ENCODE measurements around the gene OGG1.

Gene OGG1

GRCh38 chr3:9736831-9737230 is 12.9 kb upstream of the OGG1 start:
- H3K36me3 ChIP-seq (ENCODE audit: control insufficient read depth in 2 of 2, insufficient read depth in 1 of 2, low read length in 2 of 2), result peaks cover 39 to 91% of the 10 kb centered on the region in 2 experiments

GRCh38 chr3:9739181-9739580 is 10.6 kb upstream of the OGG1 start:
- TF ChIP-seq ZNF544 (tag by site-specific recombination; IDR thresholded peaks at IDR 0.05), result no peak
- no peak for TF ChIP-seq GLIS1 (tag by site-specific recombination; IDR thresholded peaks at IDR 0.05)
- no peak for TF ChIP-seq ZNF146 (tag by site-specific recombination; IDR thresholded peaks at IDR 0.05)
- no peak for TF ChIP-seq ZNF311 (tag by site-specific recombination; IDR thresholded peaks at IDR 0.05; ENCODE audit: borderline replicate concordance)
- peaks cover 45 to 100% of the 10 kb centered on the region in 2 experiments for H3K36me3 ChIP-seq (ENCODE audit: control insufficient read depth in 2 of 2, insufficient read depth in 1 of 2, low read length in 2 of 2)
- H3K4me3 ChIP-seq (ENCODE audit: low read depth, low read length), result no peak overlapping the region
- ChIA-PET POLR2A (interaction anchor here (1.2 to 3.8 kb wide), 2 partner anchors 8 to 10 kb away, joined by 3 to 12 read pairs; partner anchors contain the start of genes BRPF1 and OGG1), CTCF (no interaction called here)
- H3K4me1 ChIP-seq (ENCODE audit: control insufficient read depth, insufficient read depth, low read length), result no peaks in the 10 kb centered on the region
- no peaks in the 10 kb centered on the region for H3K9me3 ChIP-seq (ENCODE audit: control insufficient read depth, insufficient read depth, low read depth, low read length)
- H3K27ac ChIP-seq (ENCODE audit: extremely low read depth, low read depth, low read length), result no peak overlapping the region

More at GRCh38 chr3:9736831-9737230, 12.9 kb upstream of the OGG1 start:
- Histone ChIP-seq H3K4me3 (ENCODE audit: low read depth, low read length) (no peak overlapping the region), H3K27ac (ENCODE audit: extremely low read depth, low read depth, low read length) (no peak overlapping the region), H3K4me1 (ENCODE audit: control insufficient read depth, insufficient read depth, low read length) (peaks cover 7% of the 10 kb centered on the region; the same call in 1 of the 2 replicates), H3K9me3 (ENCODE audit: control insufficient read depth, insufficient read depth, low read depth, low read length) (no peaks in the 10 kb centered on the region)
- POLR2A ChIA-PET, result interaction anchor here (3.8 kb wide), 1 partner anchor 13 kb away, joined by 12 read pairs; the partner anchor contains the start of gene OGG1
- CTCF ChIA-PET, result interaction anchor here (0.7 kb wide), 1 partner anchor 234 kb away, joined by 3 read pairs; no protein-coding TSS in a partner anchor
- no peak for TF ChIP-seq ZNF23 (tag by site-specific recombination; IDR thresholded peaks at IDR 0.05; ENCODE audit: borderline replicate concordance)
- peak; percentile 58; the same call in 1 of the 2 replicates for TF ChIP-seq ZNF18 (tag by site-specific recombination; IDR thresholded peaks at IDR 0.05)

GRCh38 chr3:9742560-9742959 is 7.2 kb upstream of the OGG1 start:
- Histone ChIP-seq H3K9me3 (ENCODE audit: control insufficient read depth, insufficient read depth, low read depth, low read length) (no peaks in the 10 kb centered on the region), H3K27ac (ENCODE audit: extremely low read depth, low read depth, low read length) (no peak overlapping the region), H3K4me1 (ENCODE audit: control insufficient read depth, insufficient read depth, low read length) (no peaks in the 10 kb centered on the region), H3K36me3 (ENCODE audit: control insufficient read depth in 2 of 2, insufficient read depth in 1 of 2, low read length in 2 of 2) (peaks cover 21 to 100% of the 10 kb centered on the region in 2 experiments), H3K4me3 (ENCODE audit: low read depth, low read length) (no peak overlapping the region)
- ChIA-PET POLR2A (interaction anchor here (1.7 kb wide), 1 partner anchor 10 kb away, joined by 3 read pairs; no protein-coding TSS in a partner anchor), CTCF (no interaction called here)
- TF ChIP-seq ZNF768 (tag by site-specific recombination; IDR thresholded peaks at IDR 0.05), result peak; percentile 84; the same call in 1 of the 2 replicates
- TF ChIP-seq ZNF530 (tag by site-specific recombination; IDR thresholded peaks at IDR 0.05; ENCODE audit: low read depth), result no peak
- TF ChIP-seq PRDM6 (tag by site-specific recombination; IDR thresholded peaks at IDR 0.05), result no peak
- no peak for TF ChIP-seq ZNF501 (tag by site-specific recombination; IDR thresholded peaks at IDR 0.05)
- no peak for TF ChIP-seq REPIN1 (tag by site-specific recombination; IDR thresholded peaks at IDR 0.05; ENCODE audit: low read depth)
- TF ChIP-seq IKZF3 (tag by site-specific recombination; IDR thresholded peaks at IDR 0.05), result no peak
- no peak for TF ChIP-seq PRDM1 (tag by site-specific recombination; IDR thresholded peaks at IDR 0.05)

GRCh38 chr3:9743548-9743947 is 6.2 kb upstream of the OGG1 start:
- no peak overlapping the region for H3K4me3 ChIP-seq (ENCODE audit: low read depth, low read length)
- H3K9me3 ChIP-seq (ENCODE audit: control insufficient read depth, insufficient read depth, low read depth, low read length), result no peaks in the 10 kb centered on the region
- ChIA-PET POLR2A (interaction anchor here (0.5 kb wide), 1 partner anchor 55 kb away, joined by 3 read pairs; no protein-coding TSS in a partner anchor), CTCF (interaction anchor here (0.9 kb wide), 1 partner anchor 8 kb away, joined by 3 read pairs; no protein-coding TSS in a partner anchor)
- H3K27ac ChIP-seq (ENCODE audit: extremely low read depth, low read depth, low read length), result no peak overlapping the region
- no peaks in the 10 kb centered on the region for H3K4me1 ChIP-seq (ENCODE audit: control insufficient read depth, insufficient read depth, low read length)
- peaks cover 17 to 100% of the 10 kb centered on the region in 2 experiments for H3K36me3 ChIP-seq (ENCODE audit: control insufficient read depth in 2 of 2, insufficient read depth in 1 of 2, low read length in 2 of 2)
- TF ChIP-seq KLF1 (tag by site-specific recombination; IDR thresholded peaks at IDR 0.05), result no peak
- TF ChIP-seq SP3 (tag by site-specific recombination; IDR thresholded peaks at IDR 0.05), result no peak
- no peak for TF ChIP-seq ZSCAN23 (tag by site-specific recombination; IDR thresholded peaks at IDR 0.05)
- TF ChIP-seq ZNF76 (tag by site-specific recombination; IDR thresholded peaks at IDR 0.05; ENCODE audit: borderline replicate concordance, low read depth), result no peak
- no peak for TF ChIP-seq ZNF544 (tag by site-specific recombination; IDR thresholded peaks at IDR 0.05)
- no peak for TF ChIP-seq ZNF645 (tag by site-specific recombination; IDR thresholded peaks at IDR 0.05)
- no peak for TF ChIP-seq ZBTB48 (tag by site-specific recombination; IDR thresholded peaks at IDR 0.05)
- TF ChIP-seq ZNF362 (tag by site-specific recombination; IDR thresholded peaks at IDR 0.05), result no peak
- TF ChIP-seq ZNF169 (tag by site-specific recombination; IDR thresholded peaks at IDR 0.05), result no peak

Data from HEK293 (cell line).